Keratinocyte (primary cell): ENCODE results near the gene TXNRD1. TPM values are rescaled to one million over a fixed set of nuclear protein-coding genes. Genes with fewer than 3 reads are reported as not detected.

ENCODE experiments used
- DNase-seq: peaks from one replicate; pipeline ENCODE4 v3.0.0-alpha.2; 2011; ENCODE audit warnings: low read depth, missing footprints, low spot score
- FAIRE-seq: peaks from 2 replicates; lab custom pipeline; 2011; peaks lifted over from hg19 to GRCh38; lab: Jason Lieb, UNC
- H2AFZ ChIP-seq: 2 replicates; pipeline ENCODE4 v1.6.0; 2012; ENCODE audit warnings: low read length, control low read depth, inconsistent platforms; ENCODE audit not compliant: control insufficient read depth
- H3K27ac ChIP-seq: 2 replicates; pipeline ENCODE4 v1.5.1; 2011; ENCODE audit warnings: low read length; ENCODE audit not compliant: control insufficient read depth, insufficient read depth
- H3K27me3 ChIP-seq: 3 replicates; pipeline ENCODE4 v1.6.0; 2011; ENCODE audit warnings: low read length; ENCODE audit not compliant: control insufficient read depth, insufficient read depth; ENCODE audit errors: extremely low read depth
- H3K36me3 ChIP-seq, 2 experiments: 2 replicates in 1 of 2; 3 replicates in 1 of 2; pipeline ENCODE4 v1.5.1; 2011; ENCODE audit warnings: low read length in 2 of 2, mild to moderate bottlenecking in 1 of 2; ENCODE audit not compliant: control insufficient read depth in 2 of 2, insufficient read depth in 2 of 2; ENCODE audit errors: extremely low read depth in 1 of 2
- H3K4me1 ChIP-seq: 3 replicates; pipeline ENCODE4 v1.5.1; 2011; ENCODE audit warnings: low read length; ENCODE audit not compliant: control insufficient read depth, insufficient read depth; ENCODE audit errors: extremely low read depth
- H3K4me2 ChIP-seq: 3 replicates; pipeline ENCODE4 v1.6.0; 2011; ENCODE audit warnings: low read depth, low read length; ENCODE audit not compliant: control insufficient read depth, insufficient read depth; ENCODE audit errors: extremely low read depth
- H3K4me3 ChIP-seq, 3 experiments: fragments of 200-600 bp in 1 of 3; sonication (generic) in 1 of 3; 2 replicates in 2 of 3; 3 replicates in 1 of 3; pipeline ENCODE4 v1.5.1; 2011 to 2016; ENCODE audit warnings: low read length in 3 of 3, mild to moderate bottlenecking in 3 of 3, control low read depth in 2 of 3, inconsistent platforms in 1 of 3, low read depth in 1 of 3, mixed read lengths in 1 of 3, mixed run types in 1 of 3, moderate library complexity in 1 of 3; ENCODE audit not compliant: control insufficient read depth in 2 of 3, insufficient read depth in 2 of 3; ENCODE audit errors: extremely low read depth in 1 of 3
- H3K79me2 ChIP-seq: 2 replicates; pipeline ENCODE4 v1.6.0; 2012; ENCODE audit warnings: low read length; ENCODE audit not compliant: control insufficient read depth, insufficient read depth
- H3K9ac ChIP-seq: 3 replicates; pipeline ENCODE4 v1.6.0; 2011; ENCODE audit warnings: low read length; ENCODE audit not compliant: control insufficient read depth, insufficient read depth; ENCODE audit errors: extremely low read depth
- H3K9me1 ChIP-seq: 3 replicates; pipeline ENCODE4 v1.6.0; 2011; ENCODE audit warnings: low read length; ENCODE audit not compliant: control insufficient read depth, insufficient read depth; ENCODE audit errors: extremely low read depth
- H3K9me3 ChIP-seq: 2 replicates; pipeline ENCODE4 v1.5.1; 2012; ENCODE audit warnings: low read depth, low read length; ENCODE audit not compliant: control insufficient read depth
- H4K20me1 ChIP-seq: 3 replicates; pipeline ENCODE4 v1.6.0; 2011; ENCODE audit warnings: low read length; ENCODE audit not compliant: control insufficient read depth, insufficient read depth; ENCODE audit errors: extremely low read depth
- EZH2 ChIP-seq: IDR thresholded peaks from one replicate; pipeline ENCODE4 v1.6.1; 2012; ENCODE audit warnings: inconsistent platforms, mild to moderate bottlenecking, low read length, moderate library complexity
- dilution Hi-C: fragments of 300-500 bp; cut with MboI; formaldehyde crosslinking; loops from one replicate; pipeline ENCODE4 v1.7.0; 2020; ENCODE audit warnings: low sequenced_read_pairs; ENCODE audit not compliant: extremely low pct_ligation_motif_present
- polyA plus RNA-seq, 5 experiments: library from polyadenylated mRNA; depleted of rRNA in 3 of 5; stranded (reverse) in 3 of 5; stranded (forward) in 1 of 5; unstranded in 1 of 5; fragments of >200 nt; gene quantifications; 1 replicate in 1 of 5; 2 replicates in 3 of 5; 3 replicates in 1 of 5; pipeline versions ENCODE4 v1.2.1 to v1.2.3, GENCODE V29; 2011 to 2012; ENCODE audit warnings: missing spikeins in 2 of 5, low read depth in 1 of 5, low replicate concordance in 1 of 5
- TF ChIP-seq, protein P1 (sequence below), 3 experiments: IDR thresholded peaks in 1 of 3; conservative IDR thresholded peaks in 1 of 3; optimal IDR thresholded peaks in 1 of 3; 2 replicates in 2 of 3; 3 replicates in 1 of 3; pipeline versions ENCODE3 to v1.5.1; 2011; ENCODE audit warnings: low read length in 3 of 3, mild to moderate bottlenecking in 3 of 3, moderate library complexity in 2 of 3, control low read depth in 1 of 3, inconsistent platforms in 1 of 3; ENCODE audit not compliant: insufficient read depth in 2 of 3; ENCODE audit errors: extremely low read depth in 1 of 3

Gene TXNRD1
- polyA plus RNA-seq, 1 donor (not counting 4 experiments of a cell fraction or from before 2014, with no cell fraction given), result 88.9 TPM

DNA sequence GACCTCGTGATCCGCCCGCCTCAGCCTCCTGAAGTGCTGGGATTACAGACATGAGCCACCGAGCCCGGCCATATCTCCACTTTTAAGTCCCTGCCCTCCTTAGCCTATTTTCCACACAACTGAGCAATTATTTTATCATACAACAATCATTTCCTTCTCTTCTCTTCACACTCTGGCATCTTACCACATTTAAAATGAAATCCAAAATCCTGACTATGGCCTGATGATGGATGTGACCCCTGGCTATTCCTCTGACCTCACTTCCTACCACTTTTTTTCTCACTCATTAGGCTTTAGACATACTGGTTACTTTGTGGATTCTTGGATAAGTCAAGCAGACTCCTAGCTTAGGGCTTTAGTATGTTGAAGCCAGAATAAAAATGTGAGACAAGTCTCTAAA is 66.1 kb downstream of the TXNRD1 start:
- no peak overlapping the region for H3K27ac ChIP-seq
- H3K27me3 ChIP-seq, result no peaks in the 10 kb centered on the region
- no peak overlapping the region for H2AFZ ChIP-seq
- no peak overlapping the region for H3K4me3 ChIP-seq
- TF ChIP-seq EZH2, result no peak
- TF ChIP-seq, protein P1, sequence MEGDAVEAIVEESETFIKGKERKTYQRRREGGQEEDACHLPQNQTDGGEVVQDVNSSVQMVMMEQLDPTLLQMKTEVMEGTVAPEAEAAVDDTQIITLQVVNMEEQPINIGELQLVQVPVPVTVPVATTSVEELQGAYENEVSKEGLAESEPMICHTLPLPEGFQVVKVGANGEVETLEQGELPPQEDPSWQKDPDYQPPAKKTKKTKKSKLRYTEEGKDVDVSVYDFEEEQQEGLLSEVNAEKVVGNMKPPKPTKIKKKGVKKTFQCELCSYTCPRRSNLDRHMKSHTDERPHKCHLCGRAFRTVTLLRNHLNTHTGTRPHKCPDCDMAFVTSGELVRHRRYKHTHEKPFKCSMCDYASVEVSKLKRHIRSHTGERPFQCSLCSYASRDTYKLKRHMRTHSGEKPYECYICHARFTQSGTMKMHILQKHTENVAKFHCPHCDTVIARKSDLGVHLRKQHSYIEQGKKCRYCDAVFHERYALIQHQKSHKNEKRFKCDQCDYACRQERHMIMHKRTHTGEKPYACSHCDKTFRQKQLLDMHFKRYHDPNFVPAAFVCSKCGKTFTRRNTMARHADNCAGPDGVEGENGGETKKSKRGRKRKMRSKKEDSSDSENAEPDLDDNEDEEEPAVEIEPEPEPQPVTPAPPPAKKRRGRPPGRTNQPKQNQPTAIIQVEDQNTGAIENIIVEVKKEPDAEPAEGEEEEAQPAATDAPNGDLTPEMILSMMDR (optimal IDR thresholded peaks at IDR 0.05 in 1 of 3, IDR thresholded peaks at IDR 0.05 in 1 of 3, conservative IDR thresholded peaks at IDR 0.05 in 1 of 3; ENCODE audit: extremely low read depth in 1 of 3, insufficient read depth in 2 of 3, low read length in 3 of 3), result no peak
- no peak for DNase-seq
- H3K4me1 ChIP-seq, result peaks cover 44% of the 10 kb centered on the region
- no peaks in the 10 kb centered on the region for H3K9me3 ChIP-seq
- no peak overlapping the region for H3K9ac ChIP-seq
- dilution Hi-C loops, result no loop called here
- no peaks in the 10 kb centered on the region for H3K9me1 ChIP-seq
- no peaks in the 10 kb centered on the region for H3K79me2 ChIP-seq
- no peaks in the 10 kb centered on the region for H3K36me3 ChIP-seq
- no peaks in the 10 kb centered on the region for H4K20me1 ChIP-seq
- no peak overlapping the region for H3K4me2 ChIP-seq
- no peak for FAIRE-seq

DNA sequence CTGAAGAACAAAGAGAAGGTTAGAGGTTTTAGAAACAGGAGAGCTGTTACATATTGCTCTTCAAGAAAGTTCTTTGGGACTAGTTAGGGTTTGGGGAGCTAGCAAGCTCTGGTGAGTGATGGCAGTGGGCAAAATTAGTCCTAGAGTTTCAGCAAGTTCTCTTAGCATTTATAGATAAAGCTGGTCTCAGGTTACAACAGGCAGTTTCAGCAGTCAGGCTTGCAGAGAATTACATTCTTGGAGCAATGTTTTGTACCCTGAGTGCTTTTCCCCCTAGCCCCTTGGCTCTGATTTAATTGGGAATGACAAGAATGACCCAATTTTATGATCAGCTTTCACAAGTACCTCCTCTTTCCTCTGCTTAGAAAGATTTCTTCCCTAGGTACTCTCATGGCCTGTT is 66.5 kb downstream of the TXNRD1 start:
- Histone ChIP-seq H4K20me1 (no peaks in the 10 kb centered on the region), H3K4me1 (peaks cover 41% of the 10 kb centered on the region), H3K27ac (no peak overlapping the region), H3K4me2 (no peak overlapping the region), H3K36me3 (no peaks in the 10 kb centered on the region), H3K4me3 (no peak overlapping the region), H3K9me3 (no peaks in the 10 kb centered on the region), H3K9me1 (no peaks in the 10 kb centered on the region), H3K27me3 (no peaks in the 10 kb centered on the region), H3K9ac (no peak overlapping the region), H3K79me2 (peaks cover 3% of the 10 kb centered on the region), H2AFZ (no peak overlapping the region)
- FAIRE-seq (no peak), DNase-seq (no peak)
- dilution Hi-C loops, result no loop called here
- no peak for TF ChIP-seq EZH2
- TF ChIP-seq, protein P1 (optimal IDR thresholded peaks at IDR 0.05 in 1 of 3, IDR thresholded peaks at IDR 0.05 in 1 of 3, conservative IDR thresholded peaks at IDR 0.05 in 1 of 3; ENCODE audit: extremely low read depth in 1 of 3, insufficient read depth in 2 of 3, low read length in 3 of 3), result no peak
